HAP-1 (cell line): ENCODE data around the gene FAM50B.

Source experiments
- DNase-seq, 2 experiments: peaks; one replicate each; pipeline ENCODE4 v3.0.0-alpha.2; 2016 to 2020; ENCODE audit warnings: low spot score in 2 of 2
- H3K27me3 ChIP-seq: fragments of 250-450 bp; sonication (Bioruptor Pico); 2 replicates; pipeline ENCODE4 v1.5.1; 2020; ENCODE audit warnings: low read depth, mild to moderate bottlenecking, moderate library complexity
- H3K36me3 ChIP-seq: fragments of 250-450 bp; sonication (Bioruptor Pico); replicated peaks from 2 replicates; pipeline ENCODE4 v1.5.1; 2020; ENCODE audit warnings: mild to moderate bottlenecking
- H3K4me1 ChIP-seq: fragments of 250-450 bp; sonication (Bioruptor Pico); 2 replicates; pipeline ENCODE4 v1.5.1; 2020; ENCODE audit warnings: mild to moderate bottlenecking
- H3K4me3 ChIP-seq: fragments of 250-450 bp; sonication (Bioruptor Pico); 2 replicates; pipeline ENCODE4 v1.5.1; 2020; ENCODE audit warnings: mild to moderate bottlenecking, moderate library complexity
- H3K9me3 ChIP-seq: fragments of 250-450 bp; sonication (Bioruptor Pico); 2 replicates; pipeline ENCODE4 v1.5.1; 2020; ENCODE audit warnings: mild to moderate bottlenecking, moderate library complexity
- in situ Hi-C: fragments of 300-500 bp; cut with MboI; formaldehyde crosslinking; loops from 3 replicates; pipeline ENCODE4 v1.14.3; 2020; ENCODE audit warnings: low sequenced_read_pairs, inconsistent platforms, mixed read lengths

The FAM50B gene

GRCh38 chr6:3848925-3849605, at the start of gene FAM50B:
TSS of gene FAM50B (plus strand) at chr6:3849373. CDS start at chr6:3849812, 439 bp downstream.
- peak in 1 of 2 experiments; percentile 43 for DNase-seq
- Histone ChIP-seq H3K9me3 (no peaks in the 10 kb centered on the region), H3K4me3 (no peak within 1 kb of the TSS), H3K4me1 (no peaks in the 10 kb centered on the region), H3K36me3 (no peaks in the 10 kb centered on the region), H3K27me3 (no peaks in the 10 kb centered on the region)
- in situ Hi-C loops = no loop called here

- DNase-seq = no peak
- no peaks in the 10 kb centered on the region for H3K9me3 ChIP-seq
- H3K4me1 ChIP-seq = peaks cover 5% of the 10 kb centered on the region
- H3K36me3 ChIP-seq = no peaks in the 10 kb centered on the region
- in situ Hi-C loops = no loop called here
- H3K27me3 ChIP-seq = no peaks in the 10 kb centered on the region
- H3K4me3 ChIP-seq = no peak overlapping the region
These were observed 49.5 kb upstream of the FAM50B start for GRCh38 chr6:3799719-3800118.

- no peaks in the 10 kb centered on the region for H3K27me3 ChIP-seq
- H3K9me3 ChIP-seq = no peaks in the 10 kb centered on the region
- H3K4me1 ChIP-seq = peaks cover 5% of the 10 kb centered on the region
- in situ Hi-C loops = no loop called here
- H3K4me3 ChIP-seq = no peak overlapping the region
- DNase-seq = no peak
- no peaks in the 10 kb centered on the region for H3K36me3 ChIP-seq
These were observed 48.2 kb upstream of the FAM50B start for GRCh38 chr6:3800850-3801591.

GRCh38 chr6:3801960-3802359, 47.2 kb upstream of the FAM50B start:
- no peak for DNase-seq
- Histone ChIP-seq H3K9me3 (no peaks in the 10 kb centered on the region), H3K4me3 (no peak overlapping the region), H3K27me3 (no peaks in the 10 kb centered on the region), H3K4me1 (peaks cover 5% of the 10 kb centered on the region), H3K36me3 (no peaks in the 10 kb centered on the region)
- in situ Hi-C loops = no loop called here

- in situ Hi-C loops = no loop called here
- H3K36me3 ChIP-seq = no peaks in the 10 kb centered on the region
- no peak overlapping the region for H3K4me3 ChIP-seq
- H3K27me3 ChIP-seq = no peaks in the 10 kb centered on the region
- peak; percentile 13 to 18 for DNase-seq
- no peaks in the 10 kb centered on the region for H3K9me3 ChIP-seq
- peaks cover 5% of the 10 kb centered on the region for H3K4me1 ChIP-seq
These were observed 45.3 kb upstream of the FAM50B start for GRCh38 chr6:3803627-3804468.

GRCh38 chr6:3804964-3805363, 44.2 kb upstream of the FAM50B start:
- in situ Hi-C loops = no loop called here
- H3K36me3 ChIP-seq = no peaks in the 10 kb centered on the region
- no peaks in the 10 kb centered on the region for H3K27me3 ChIP-seq
- no peak for DNase-seq
- peaks cover 5% of the 10 kb centered on the region for H3K4me1 ChIP-seq
- no peaks in the 10 kb centered on the region for H3K9me3 ChIP-seq
- no peak overlapping the region for H3K4me3 ChIP-seq

- Histone ChIP-seq H3K4me3 (no peak overlapping the region), H3K4me1 (peaks cover 5% of the 10 kb centered on the region), H3K36me3 (no peaks in the 10 kb centered on the region), H3K27me3 (no peaks in the 10 kb centered on the region), H3K9me3 (no peaks in the 10 kb centered on the region)
- in situ Hi-C loops = no loop called here
- no peak for DNase-seq
These were observed 43.6 kb upstream of the FAM50B start for GRCh38 chr6:3805448-3806123.

GRCh38 chr6:3806169-3806922, 42.8 kb upstream of the FAM50B start:
- no peaks in the 10 kb centered on the region for H3K27me3 ChIP-seq
- H3K36me3 ChIP-seq = no peaks in the 10 kb centered on the region
- H3K9me3 ChIP-seq = no peaks in the 10 kb centered on the region
- peaks cover 5% of the 10 kb centered on the region for H3K4me1 ChIP-seq
- in situ Hi-C loops = no loop called here
- no peak for DNase-seq
- no peak overlapping the region for H3K4me3 ChIP-seq

GRCh38 chr6:3808199-3808598, 41.0 kb upstream of the FAM50B start:
- H3K4me3 ChIP-seq = no peak overlapping the region
- in situ Hi-C loops = no loop called here
- DNase-seq = no peak

GRCh38 chr6:3808759-3809514, 40.2 kb upstream of the FAM50B start:
- Histone ChIP-seq H3K36me3 (no peaks in the 10 kb centered on the region), H3K9me3 (no peaks in the 10 kb centered on the region), H3K4me3 (no peak overlapping the region), H3K27me3 (no peaks in the 10 kb centered on the region), H3K4me1 (peaks cover 2% of the 10 kb centered on the region)
- in situ Hi-C loops = no loop called here
- DNase-seq = no peak

More at GRCh38 chr6:3808199-3808598, 41.0 kb upstream of the FAM50B start:
- Histone ChIP-seq H3K9me3 (no peaks in the 10 kb centered on the region), H3K36me3 (no peaks in the 10 kb centered on the region), H3K4me1 (peaks cover 5% of the 10 kb centered on the region), H3K27me3 (no peaks in the 10 kb centered on the region)

GRCh38 chr6:3809515-3809891, 39.7 kb upstream of the FAM50B start:
- in situ Hi-C loops = no loop called here
- Histone ChIP-seq H3K36me3 (no peaks in the 10 kb centered on the region), H3K4me1 (no peaks in the 10 kb centered on the region), H3K27me3 (no peaks in the 10 kb centered on the region), H3K9me3 (no peaks in the 10 kb centered on the region), H3K4me3 (no peak overlapping the region)
- no peak for DNase-seq

- Histone ChIP-seq H3K36me3 (no peaks in the 10 kb centered on the region), H3K9me3 (no peaks in the 10 kb centered on the region), H3K4me1 (no peaks in the 10 kb centered on the region), H3K27me3 (no peaks in the 10 kb centered on the region), H3K4me3 (no peak overlapping the region)
- no peak for DNase-seq
- in situ Hi-C loops = no loop called here
These were observed 39.2 kb upstream of the FAM50B start for GRCh38 chr6:3809982-3810381.
